ENCODE results near the gene RRBP1.

The RRBP1 gene

GRCh38 chr20:17678295-17678694 lies 3.7 kb downstream of the RRBP1 start:
- TF ChIP-seq CTCF (IDR thresholded peaks at IDR 0.05; ENCODE audit: borderline replicate concordance, insufficient read depth, low read depth, low read length), result no peak

GRCh38 chr20:17676942-17677341 lies 5.1 kb downstream of the RRBP1 start:
- TF ChIP-seq CTCF (IDR thresholded peaks at IDR 0.05; ENCODE audit: borderline replicate concordance, insufficient read depth, low read depth, low read length), result no peak
- H3K4me3 ChIP-seq (ENCODE audit: low read depth, low read length), result no peak overlapping the region

More at GRCh38 chr20:17678295-17678694, 3.7 kb downstream of the RRBP1 start:
- H3K4me3 ChIP-seq (ENCODE audit: low read depth, low read length), result no peak overlapping the region

GRCh38 chr20:17676378-17676759 lies 5.7 kb downstream of the RRBP1 start:
- no peak overlapping the region for H3K4me3 ChIP-seq (ENCODE audit: low read depth, low read length)
- no peak for TF ChIP-seq CTCF (IDR thresholded peaks at IDR 0.05; ENCODE audit: borderline replicate concordance, insufficient read depth, low read depth, low read length)

- H3K4me3 ChIP-seq (ENCODE audit: low read depth, low read length), result no peak overlapping the region
- no peak for TF ChIP-seq CTCF (IDR thresholded peaks at IDR 0.05; ENCODE audit: borderline replicate concordance, insufficient read depth, low read depth, low read length)
These were observed 6.3 kb downstream of the RRBP1 start for GRCh38 chr20:17675519-17676377.

- no peak overlapping the region for H3K4me3 ChIP-seq (ENCODE audit: low read depth, low read length)
- TF ChIP-seq CTCF (IDR thresholded peaks at IDR 0.05; ENCODE audit: borderline replicate concordance, insufficient read depth, low read depth, low read length), result no peak
These were observed 7.1 kb downstream of the RRBP1 start for GRCh38 chr20:17674722-17675518.

- no peak for TF ChIP-seq CTCF (IDR thresholded peaks at IDR 0.05; ENCODE audit: borderline replicate concordance, insufficient read depth, low read depth, low read length)
- H3K4me3 ChIP-seq (ENCODE audit: low read depth, low read length), result no peak overlapping the region
These were observed 9.0 kb downstream of the RRBP1 start for GRCh38 chr20:17673084-17673483.
